HepG2 (cell line): Measurements from ENCODE around the gene GJC2. TPM values are rescaled to one million over a fixed set of nuclear protein-coding genes. Genes with fewer than 3 reads are reported as not detected.

Experiments used
- ATAC-seq: fragments of 200-7000 bp; cut with Tn5 transposase; 3 replicates; pipeline ENCODE4 v1.9.1; 2020; ENCODE audit warnings: mild to moderate bottlenecking, moderate library complexity
- BruUV-seq: library from RNA; stranded (reverse); fragments of 400-500 nt; replicated peaks from 2 replicates; lab custom pipeline; 2021; lab: Mats Ljungman, UMichigan
- CTCF ChIA-PET: fragments of 300-600 bp; formaldehyde crosslinking; extraction: SDS; loops from one replicate; lab custom pipeline; 2021; ENCODE audit warnings: low total read pairs, inconsistent platforms, low intra/inter-chr PET ratio; lab: Yijun Ruan, JAX
- POLR2A ChIA-PET: fragments of 350-600 bp; sonication (Branson Sonifier 250); formaldehyde crosslinking; loops from one replicate; lab custom pipeline; 2020; ENCODE audit warnings: antibody characterized with exemption, inconsistent platforms; lab: Yijun Ruan, JAX
- DNase-seq: peaks from one replicate; pipeline ENCODE4 v3.0.0-alpha.2; 2015; ENCODE audit warnings: low spot score
- FAIRE-seq: peaks from 3 replicates; lab custom pipeline; 2011; peaks lifted over from hg19 to GRCh38; lab: Jason Lieb, UNC
- H2AFZ ChIP-seq: one replicate; pipeline ENCODE4 v1.6.1; 2011; ENCODE audit warnings: low read length, inconsistent platforms
- H3K27ac ChIP-seq: fragments of 300-600 bp; 3 replicates; pipeline ENCODE4 v1.8.0; 2011; ENCODE audit warnings: mixed run types, mild to moderate bottlenecking, mixed read lengths, low read length, inconsistent platforms; ENCODE audit not compliant: insufficient read depth; ENCODE audit errors: extremely low read length
- H3K27me3 ChIP-seq, 2 experiments: fragments of 200-600 bp in 1 of 2; 2 replicates in 1 of 2; 3 replicates in 1 of 2; pipeline versions ENCODE4 v1.6.0 to v1.8.0; 2011; ENCODE audit warnings: low read length in 2 of 2, mild to moderate bottlenecking in 2 of 2, moderate library complexity in 2 of 2, inconsistent platforms in 1 of 2; ENCODE audit not compliant: insufficient read depth in 2 of 2, control insufficient read depth in 1 of 2
- H3K36me3 ChIP-seq, 2 experiments: fragments of 200-600 bp in 1 of 2; replicated peaks in 1 of 2; 2 replicates in 1 of 2; 3 replicates in 1 of 2; pipeline versions ENCODE4 v1.5.1 to v1.8.0; 2011; ENCODE audit warnings: low read length in 2 of 2, inconsistent platforms in 1 of 2; ENCODE audit not compliant: insufficient read depth in 2 of 2, control insufficient read depth in 1 of 2
- H3K4me1 ChIP-seq: 2 replicates; pipeline ENCODE4 v1.5.1; 2012; ENCODE audit warnings: low read length, inconsistent platforms; ENCODE audit not compliant: insufficient read depth
- H3K4me2 ChIP-seq: 2 replicates; pipeline ENCODE4 v1.6.0; 2011; ENCODE audit warnings: low read depth, low read length, inconsistent platforms
- H3K4me3 ChIP-seq, 3 experiments: fragments of 200-600 bp in 1 of 3; sonication (generic), shearing (Covaris generic) in 1 of 3; replicated peaks in 1 of 3; 2 replicates each; pipeline ENCODE4 v1.5.1; 2011 to 2016; ENCODE audit warnings: low read length in 3 of 3, inconsistent platforms in 2 of 3, low read depth in 2 of 3, mild to moderate bottlenecking in 2 of 3, control low read depth in 1 of 3, mixed read lengths in 1 of 3; ENCODE audit not compliant: insufficient read depth in 1 of 3
- H3K79me2 ChIP-seq: one replicate; pipeline ENCODE4 v1.6.1; 2011; ENCODE audit warnings: low read length, inconsistent platforms; ENCODE audit not compliant: insufficient read depth
- H3K9ac ChIP-seq: 2 replicates; pipeline ENCODE4 v1.6.0; 2011; ENCODE audit warnings: mild to moderate bottlenecking, low read depth, low read length, inconsistent platforms; ENCODE audit not compliant: insufficient read depth
- H3K9me3 ChIP-seq: 2 replicates; pipeline ENCODE4 v1.5.1; 2012; ENCODE audit warnings: mild to moderate bottlenecking, low read length
- H4K20me1 ChIP-seq: 2 replicates; pipeline ENCODE4 v1.6.0; 2011; ENCODE audit warnings: inconsistent platforms, mild to moderate bottlenecking, low read length, moderate library complexity; ENCODE audit not compliant: insufficient read depth
- ETS1 ChIP-seq: sonication (generic); formaldehyde crosslinking; IDR thresholded peaks from 2 replicates; pipeline ENCODE4 v1.4.0; 2020; ENCODE audit warnings: missing genetic modification reagents
- KLF13 ChIP-seq: sonication (generic); formaldehyde crosslinking; IDR thresholded peaks from 2 replicates; pipeline ENCODE4 v1.4.0; 2020; ENCODE audit warnings: mild to moderate bottlenecking, missing genetic modification reagents
- MATR3 ChIP-seq: sonication (generic); formaldehyde crosslinking; IDR thresholded peaks from 2 replicates; pipeline ENCODE4 v1.4.0; 2020; ENCODE audit warnings: missing genetic modification reagents
- MBD4 ChIP-seq: IDR thresholded peaks from 2 replicates; pipeline ENCODE4 v1.6.1; 2012; ENCODE audit warnings: low read length, inconsistent platforms, borderline replicate concordance
- PRDM15 ChIP-seq: sonication (generic); formaldehyde crosslinking; IDR thresholded peaks from 2 replicates; pipeline ENCODE4 v1.4.0; 2020; ENCODE audit warnings: missing genetic modification reagents
- SMAD3 ChIP-seq: sonication (generic); formaldehyde crosslinking; IDR thresholded peaks from 2 replicates; pipeline ENCODE4 v1.4.0; 2020; ENCODE audit warnings: missing genetic modification reagents
- TCF12 ChIP-seq, 2 experiments: fragments of 450-650 bp in 1 of 2; sonication (generic) in 1 of 2; formaldehyde crosslinking in 1 of 2; IDR thresholded peaks; 2 replicates each; pipeline versions ENCODE4 v1.6.1 to v1.8.0; 2017 to 2022; ENCODE audit warnings: antibody characterized with exemption in 1 of 2, mild to moderate bottlenecking in 1 of 2, missing genetic modification reagents in 1 of 2, moderate library complexity in 1 of 2
- TRIM24 ChIP-seq: sonication (generic); formaldehyde crosslinking; IDR thresholded peaks from 2 replicates; pipeline ENCODE4 v1.8.0; 2022; ENCODE audit warnings: mild to moderate bottlenecking, missing genetic modification reagents
- XBP1 ChIP-seq: sonication (generic); formaldehyde crosslinking; IDR thresholded peaks from 2 replicates; pipeline ENCODE4 v1.5.0; 2020; ENCODE audit warnings: missing genetic modification reagents
- ZNF253 ChIP-seq: sonication (generic); formaldehyde crosslinking; IDR thresholded peaks from 2 replicates; pipeline ENCODE4 v1.8.0; 2022; ENCODE audit warnings: mild to moderate bottlenecking, missing genetic modification reagents, borderline replicate concordance
- ZNF296 ChIP-seq: sonication (generic); formaldehyde crosslinking; conservative IDR thresholded peaks from 2 replicates; pipeline ENCODE4 v1.5.0; 2020; ENCODE audit warnings: mild to moderate bottlenecking, missing genetic modification reagents
- ZNF558 ChIP-seq: sonication (generic); formaldehyde crosslinking; IDR thresholded peaks from 2 replicates; pipeline ENCODE4 v1.9.0; 2022; ENCODE audit warnings: mild to moderate bottlenecking, missing genetic modification reagents, borderline replicate concordance
- WGBS: methylation state at CpG from one replicate; pipeline ENCODE4 v1.1.6; 2017; ENCODE audit warnings: low lambda C conversion rate; 5-methylcytosine and 5-hydroxymethylcytosine counted together
- in situ Hi-C: cut with HindIII; loops from 2 replicates; pipeline ENCODE4 v1.10.0; 2017; ENCODE audit warnings: low pct_unique_long_range_greater_than_20kb; ENCODE audit not compliant: extremely low pct_ligation_motif_present
- intact Hi-C: fragments of 100-400 bp; cut with micrococcal nuclease; formaldehyde crosslinking; loops from one replicate; pipeline ENCODE4 v1.10.0; 2022; ENCODE audit not compliant: unreplicated experiment
- polyA plus RNA-seq, 8 experiments: library from polyadenylated mRNA; depleted of rRNA in 3 of 8; stranded (reverse) in 7 of 8; unstranded in 1 of 8; fragments of >200 nt; fragmentation: Illumina TruSeq in 4 of 8; extraction: Trizol in 4 of 8; gene quantifications; 2 replicates each; pipeline versions ENCODE4 v1.2.1 to v1.2.3, GENCODE V29; 2011 to 2016; ENCODE audit warnings: low read depth in 4 of 8, missing spikeins in 1 of 8, mixed read lengths in 1 of 8; ENCODE audit not compliant: insufficient read depth in 1 of 8
- total RNA-seq, 5 experiments: library from RNA; depleted of rRNA; stranded (reverse); fragments of >200 nt; fragmentation: Illumina TruSeq; extraction: Trizol; gene quantifications; 2 replicates each; pipeline ENCODE4 v1.2.3, GENCODE V29; 2016; ENCODE audit warnings: low read depth in 1 of 5

GJC2 gene
- total and polyA plus RNA-seq, 2 of the 13 experiments (the other 11 are each of a cell fraction or from before 2014, with no cell fraction given), result 1.6 to 3.8 TPM

- TF ChIP-seq ETS1 (CRISPR knock-in tag), result no peak
Observed at GRCh38 chr1:228205526-228206436, 56.1 kb downstream of the GJC2 start (continued).

- ChIA-PET POLR2A (no interaction called here), CTCF (no interaction called here)
- Histone ChIP-seq H3K4me3 (no peak overlapping the region), H4K20me1 (no peaks in the 10 kb centered on the region), H3K27ac (no peak overlapping the region), H3K9me3 (no peaks in the 10 kb centered on the region), H3K4me2 (no peak overlapping the region), H2AFZ (no peak overlapping the region), H3K27me3 (peaks cover 4 to 36% of the 10 kb centered on the region in 2 experiments; a peak in 4 of 5 replicates), H3K79me2 (no peaks in the 10 kb centered on the region), H3K36me3 (no peaks in the 10 kb centered on the region), H3K4me1 (no peaks in the 10 kb centered on the region), H3K9ac (no peak overlapping the region)
- BruUV-seq, result no TSS peak
- ATAC-seq (peak; percentile 17; the same call in 2 of the 3 replicates), DNase-seq (no peak), FAIRE-seq (no peak)
- 20% methylated on average over 5 of the region's 16 CpGs for WGBS
- intact Hi-C loops, result no loop called here
- in situ Hi-C loops, result no loop called here
- TF ChIP-seq KLF13 (no peak), ZNF558 (CRISPR knock-in tag) (no peak), TRIM24 (no peak), XBP1 (CRISPR knock-in tag) (no peak), ZNF253 (CRISPR knock-in tag) (no peak), MATR3 (no peak), ZNF296 (CRISPR knock-in tag) (no peak), SMAD3 (CRISPR knock-in tag) (no peak), MBD4 (no peak), PRDM15 (CRISPR knock-in tag) (no peak), TCF12 (IDR thresholded peaks at IDR 0.05) (no peak), TCF12 (CRISPR knock-in tag; IDR thresholded peaks at IDR 0.05) (no peak)
Observed at GRCh38 chr1:228206582-228207351, 57.0 kb downstream of the GJC2 start.
